ENCODE data around the gene CKAP4. TPM values are rescaled to one million over a fixed set of nuclear protein-coding genes. Genes with fewer than 3 reads are reported as not detected.

The CKAP4 gene
- total and polyA plus RNA-seq, 8 donors: 13.7 to 98.7 (median 39.1) TPM

DNA sequence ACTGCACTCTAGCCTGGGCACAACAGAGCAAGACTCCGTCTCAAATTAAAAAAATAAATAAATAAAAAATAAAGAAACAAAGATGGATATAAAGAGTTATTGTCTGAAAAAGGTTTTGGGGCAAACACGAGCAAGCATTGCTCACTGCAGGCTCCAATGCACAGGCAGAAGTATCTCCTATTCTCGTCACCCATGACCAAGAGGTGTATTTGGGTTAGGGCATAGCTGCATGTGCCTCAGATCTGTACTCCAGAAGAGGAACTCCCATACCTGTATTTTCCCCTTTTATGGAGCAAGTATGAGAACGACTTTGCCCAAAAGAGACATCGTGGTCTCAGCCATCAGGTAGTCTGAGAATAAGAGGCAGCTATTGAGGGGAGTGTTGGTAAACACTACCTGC lies 44.5 kb upstream of the CKAP4 start:
- WGBS, 5 donors: 84 to 94% (median 93%) methylated on average over 5 of the region's 5 CpGs
- Histone ChIP-seq H3K27ac (no peak overlapping the region), H3K36me3 (no peaks in the 10 kb centered on the region), H3K27me3 (no peaks in the 10 kb centered on the region), H3K9me3 (no peaks in the 10 kb centered on the region), H3K4me1 (peaks cover 6 to 31% (median 10%) of the 10 kb centered on the region in 4 donors), H3K4me3 (no peak overlapping the region)
- intact Hi-C loops (cut with DNase I; ENCODE audit: low total_unique reads): no loop called here
- TF ChIP-seq EP300 (IDR thresholded peaks at IDR 0.05) (no peak), POLR2A (IDR thresholded peaks at IDR 0.05) (no peak), POLR2AphosphoS5 (IDR thresholded peaks at IDR 0.05) (no peak)
- TF ChIP-seq, protein P1, sequence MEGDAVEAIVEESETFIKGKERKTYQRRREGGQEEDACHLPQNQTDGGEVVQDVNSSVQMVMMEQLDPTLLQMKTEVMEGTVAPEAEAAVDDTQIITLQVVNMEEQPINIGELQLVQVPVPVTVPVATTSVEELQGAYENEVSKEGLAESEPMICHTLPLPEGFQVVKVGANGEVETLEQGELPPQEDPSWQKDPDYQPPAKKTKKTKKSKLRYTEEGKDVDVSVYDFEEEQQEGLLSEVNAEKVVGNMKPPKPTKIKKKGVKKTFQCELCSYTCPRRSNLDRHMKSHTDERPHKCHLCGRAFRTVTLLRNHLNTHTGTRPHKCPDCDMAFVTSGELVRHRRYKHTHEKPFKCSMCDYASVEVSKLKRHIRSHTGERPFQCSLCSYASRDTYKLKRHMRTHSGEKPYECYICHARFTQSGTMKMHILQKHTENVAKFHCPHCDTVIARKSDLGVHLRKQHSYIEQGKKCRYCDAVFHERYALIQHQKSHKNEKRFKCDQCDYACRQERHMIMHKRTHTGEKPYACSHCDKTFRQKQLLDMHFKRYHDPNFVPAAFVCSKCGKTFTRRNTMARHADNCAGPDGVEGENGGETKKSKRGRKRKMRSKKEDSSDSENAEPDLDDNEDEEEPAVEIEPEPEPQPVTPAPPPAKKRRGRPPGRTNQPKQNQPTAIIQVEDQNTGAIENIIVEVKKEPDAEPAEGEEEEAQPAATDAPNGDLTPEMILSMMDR (IDR thresholded peaks at IDR 0.05): no peak
- no peak for DNase-seq

DNA sequence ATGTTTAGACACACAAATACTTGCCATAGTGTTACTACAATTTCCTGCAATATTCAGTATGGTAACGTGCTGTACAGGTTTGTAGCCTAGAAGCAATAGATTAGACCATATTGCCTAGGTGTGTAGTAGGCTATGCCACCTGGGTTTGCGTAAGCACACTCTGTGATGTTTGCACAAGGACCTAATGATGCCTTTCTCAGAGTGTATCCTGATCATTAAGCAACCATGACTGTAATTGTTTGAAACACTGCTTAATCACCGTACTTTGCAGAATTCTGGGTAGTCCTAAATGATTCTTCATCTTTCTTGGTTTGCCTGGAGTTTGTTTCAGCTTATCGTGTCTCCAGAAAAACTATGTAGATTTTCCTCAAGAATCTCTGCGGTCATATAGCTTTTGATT lies 43.5 kb upstream of the CKAP4 start:
- Histone ChIP-seq H3K27me3 (no peaks in the 10 kb centered on the region), H3K9me3 (no peaks in the 10 kb centered on the region), H3K4me3 (no peak overlapping the region), H3K36me3 (no peaks in the 10 kb centered on the region), H3K27ac (peak overlapping the region in 4 of 5 donors; percentile 14 to 65 (median 27)), H3K4me1 (peaks cover 6 to 31% (median 10%) of the 10 kb centered on the region in 4 donors)
- DNase-seq: peak in 1 of 2 donors; percentile 70
- 28 to 50% (median 38%) methylated on average over 5 of the region's 5 CpGs for WGBS, 5 donors
- intact Hi-C loops (cut with DNase I; ENCODE audit: low total_unique reads): no loop called here
- TF ChIP-seq POLR2AphosphoS5 (IDR thresholded peaks at IDR 0.05): peak in 2 of 3 donors; percentile 42 to 63
- no peak for TF ChIP-seq EP300 (IDR thresholded peaks at IDR 0.05)

DNA sequence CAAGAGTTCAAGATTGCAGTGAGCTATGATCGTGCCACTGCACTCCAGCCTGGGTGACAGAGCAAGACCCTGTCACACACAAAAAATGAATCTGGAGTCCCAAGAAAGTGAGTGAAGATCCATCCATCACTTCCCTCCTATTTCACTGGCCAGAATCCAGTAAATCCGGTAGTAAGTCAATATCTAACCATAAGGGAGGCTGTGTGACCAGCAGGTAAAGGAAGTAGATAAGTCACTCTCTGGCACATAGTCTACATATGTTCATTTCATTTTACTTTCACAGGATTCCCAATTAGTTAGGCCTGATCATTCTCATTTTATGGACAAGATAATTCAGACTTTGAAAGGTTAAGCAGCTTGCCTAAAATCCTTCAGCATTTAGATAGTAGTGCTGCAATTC lies 42.8 kb upstream of the CKAP4 start:
- Histone ChIP-seq H3K9me3 (no peaks in the 10 kb centered on the region), H3K27me3 (no peaks in the 10 kb centered on the region), H3K4me1 (peaks cover 5 to 26% (median 8%) of the 10 kb centered on the region in 4 donors), H3K36me3 (no peaks in the 10 kb centered on the region), H3K27ac (peak overlapping the region in 2 of 5 donors; percentile 17 to 37), H3K4me3 (no peak overlapping the region)
- TF ChIP-seq POLR2A (IDR thresholded peaks at IDR 0.05): no peak
- TF ChIP-seq, protein P1 (IDR thresholded peaks at IDR 0.05): no peak
- no peak for TF ChIP-seq EP300 (IDR thresholded peaks at IDR 0.05)
- no peak for TF ChIP-seq POLR2AphosphoS5 (IDR thresholded peaks at IDR 0.05)
- intact Hi-C loops (cut with DNase I; ENCODE audit: low total_unique reads): no loop called here
- DNase-seq: no peak
- WGBS, 5 donors: 59 to 74% (median 63%) methylated on average over 2 of the region's 2 CpGs

DNA sequence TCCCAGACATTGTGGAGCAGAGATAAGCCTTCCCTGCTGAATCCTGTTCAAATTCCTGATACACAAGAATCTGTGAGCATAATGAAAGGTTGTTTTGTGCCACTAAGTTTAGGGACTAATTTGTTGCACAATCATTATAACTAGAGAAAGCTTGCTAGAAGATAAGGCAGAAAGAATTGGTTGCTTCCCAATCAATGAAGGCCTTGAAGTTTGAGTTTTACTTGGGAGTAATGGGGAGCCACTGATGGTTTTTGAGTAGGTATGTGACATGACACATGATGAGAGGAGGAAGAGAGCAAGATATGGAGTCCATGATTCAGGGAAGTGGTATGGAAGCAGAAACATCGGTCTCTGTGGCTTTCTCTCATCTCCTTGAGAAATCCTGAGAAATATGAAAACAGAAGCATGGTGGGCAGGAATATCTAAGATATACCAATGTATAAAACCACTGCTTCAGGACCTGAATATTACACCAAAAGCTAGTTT lies 41.4 kb upstream of the CKAP4 start:
- H3K36me3 ChIP-seq: no peaks in the 10 kb centered on the region
- intact Hi-C loops (cut with DNase I; ENCODE audit: low total_unique reads): no loop called here
- H3K4me1 ChIP-seq: peaks cover 5 to 25% (median 8%) of the 10 kb centered on the region in 4 donors
- H3K9me3 ChIP-seq: no peaks in the 10 kb centered on the region
- H3K27me3 ChIP-seq: no peaks in the 10 kb centered on the region
- H3K27ac ChIP-seq: peak overlapping the region in 3 of 5 donors; percentile 7 to 54 (median 18)
- DNase-seq: no peak
- TF ChIP-seq, protein P1 (IDR thresholded peaks at IDR 0.05): no peak
- TF ChIP-seq POLR2AphosphoS5 (IDR thresholded peaks at IDR 0.05) (no peak), EP300 (IDR thresholded peaks at IDR 0.05) (no peak), POLR2A (IDR thresholded peaks at IDR 0.05) (no peak)
- H3K4me3 ChIP-seq: no peak overlapping the region
- WGBS, 5 donors: 0 to 94% (median 88%) methylated on average over 1 of the region's 1 CpG

DNA sequence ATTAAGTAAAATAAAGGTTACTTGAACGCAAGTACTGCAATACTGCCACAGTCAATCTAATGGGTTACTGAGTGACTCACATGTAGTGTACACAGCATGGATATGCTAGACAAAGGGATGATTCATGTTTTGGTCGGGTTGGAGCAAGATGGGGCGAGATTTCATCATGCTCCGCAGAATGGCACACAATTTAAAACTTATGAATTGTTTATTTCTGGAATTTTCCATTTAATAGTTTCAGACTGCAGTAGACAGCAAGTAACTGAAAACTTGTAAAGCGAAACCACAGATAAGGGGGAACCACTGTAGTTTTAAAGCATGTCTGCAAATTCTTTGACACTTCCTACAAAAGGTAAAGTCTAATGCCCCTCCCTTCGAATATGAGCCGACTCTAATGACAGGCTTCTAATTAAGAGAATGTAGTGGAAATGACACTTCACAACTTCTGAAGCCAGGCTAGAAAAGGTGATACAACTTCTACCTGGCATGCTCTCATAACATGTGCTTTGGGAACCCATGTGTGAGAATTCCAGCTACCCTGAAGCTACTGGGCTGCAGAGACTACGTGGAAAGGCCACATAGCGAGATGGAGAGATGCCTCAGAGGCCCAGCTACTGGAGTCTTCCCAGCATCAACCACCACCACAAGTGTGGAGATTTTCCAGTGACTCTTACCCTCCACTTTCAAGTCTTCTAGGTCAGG lies 40.8 kb upstream of the CKAP4 start:
- no peak for DNase-seq
- Histone ChIP-seq H3K4me3 (no peak overlapping the region), H3K4me1 (peaks cover 5 to 25% (median 8%) of the 10 kb centered on the region in 4 donors), H3K27me3 (no peaks in the 10 kb centered on the region), H3K36me3 (no peaks in the 10 kb centered on the region), H3K9me3 (no peaks in the 10 kb centered on the region), H3K27ac (peak overlapping the region in 3 of 5 donors; percentile 7 to 54 (median 18))
- TF ChIP-seq, protein P1 (IDR thresholded peaks at IDR 0.05): no peak
- no peak for TF ChIP-seq POLR2A (IDR thresholded peaks at IDR 0.05)
- no peak for TF ChIP-seq EP300 (IDR thresholded peaks at IDR 0.05)
- no peak for TF ChIP-seq POLR2AphosphoS5 (IDR thresholded peaks at IDR 0.05)
- WGBS, 5 donors: 51 to 66% (median 59%) methylated on average over 9 of the region's 9 CpGs
- intact Hi-C loops (cut with DNase I; ENCODE audit: low total_unique reads): no loop called here

Data from stomach (tissue), 9 donors.